ENCODE measurements around the gene VEGFA.

The VEGFA gene

DNA sequence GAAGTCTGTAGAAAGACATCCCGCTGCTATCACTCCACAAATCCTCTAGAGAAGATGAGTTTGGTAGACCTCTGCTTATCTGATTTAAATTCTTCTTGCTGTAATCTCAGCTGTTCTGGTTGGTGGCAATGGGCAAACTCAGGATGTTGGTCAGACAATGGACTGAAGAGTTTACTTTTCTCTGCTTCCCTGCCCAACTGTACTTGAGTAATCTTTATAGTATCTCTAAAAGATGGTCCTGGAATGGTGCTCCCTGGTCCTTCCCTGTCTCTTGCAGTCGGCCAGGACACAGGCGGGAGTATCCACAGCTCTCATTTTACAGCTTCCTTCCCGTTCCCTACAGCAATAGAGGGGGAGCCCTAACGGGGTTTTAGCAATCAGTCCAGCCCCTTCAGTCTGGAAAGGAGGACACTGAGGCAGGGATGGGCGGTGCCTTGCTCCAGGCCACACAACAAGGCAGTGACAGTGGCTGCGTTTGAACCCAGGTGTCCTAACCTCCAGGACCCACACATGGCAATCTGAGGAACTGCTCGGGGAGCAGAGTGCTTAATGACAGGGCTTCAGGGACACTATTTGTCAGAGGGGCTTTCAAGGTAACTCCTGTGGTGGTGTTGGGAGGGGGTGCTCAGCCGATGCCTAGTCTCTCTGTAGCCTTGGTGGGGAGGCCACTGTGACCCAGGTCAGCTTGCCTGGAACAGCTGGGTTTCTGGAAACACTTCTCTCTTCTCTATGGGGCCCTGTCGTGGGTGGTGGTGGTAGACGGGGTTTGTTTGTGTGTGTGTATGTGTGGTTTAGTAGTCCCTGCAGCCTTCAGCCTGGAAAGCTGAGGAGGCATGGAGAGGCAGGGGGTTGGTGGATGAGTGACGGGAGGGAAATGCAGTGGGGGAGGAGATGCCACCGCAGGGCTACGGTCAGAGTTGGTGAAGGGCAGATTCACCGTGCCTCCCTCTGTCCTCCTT is 9.5 kb upstream of the VEGFA start:
- DNase-seq, result no peak

DNA sequence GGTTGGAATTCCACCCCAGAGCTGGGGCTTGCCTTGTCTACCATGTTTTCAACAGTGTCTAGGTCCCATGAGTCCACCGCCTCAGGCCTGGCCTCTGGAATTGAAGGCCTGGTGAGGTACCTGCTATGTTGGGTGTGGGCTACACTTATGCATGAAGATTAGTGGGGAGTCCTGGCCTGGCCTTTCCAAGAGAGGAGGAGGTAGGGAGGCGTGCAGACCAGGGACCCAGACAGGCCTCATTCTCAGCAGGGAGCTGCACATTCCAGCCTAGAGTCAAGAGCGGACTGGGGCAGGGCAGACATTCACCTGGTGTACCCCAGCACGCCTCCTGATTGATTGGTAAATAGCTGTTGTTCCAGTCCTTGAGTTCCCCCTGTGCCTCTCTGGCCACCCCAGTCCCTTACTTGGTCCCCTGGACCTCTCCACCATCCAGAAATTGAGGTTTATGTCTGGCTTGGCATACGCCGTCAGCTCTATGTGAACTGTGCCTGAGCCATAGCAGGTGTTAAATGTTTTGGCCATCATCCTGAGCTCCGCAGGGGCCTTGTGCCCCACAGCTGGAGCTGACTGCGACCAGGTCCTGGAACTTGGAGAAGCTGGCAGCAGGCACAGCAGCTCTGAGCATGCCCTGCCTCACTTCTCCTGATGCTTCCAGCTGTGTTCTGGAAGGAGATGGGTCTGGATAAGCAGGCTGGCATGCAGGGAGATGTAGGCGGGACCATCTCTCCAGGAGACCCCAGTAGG is 8.2 kb upstream of the VEGFA start:
- DNase-seq, result no peak

DNA sequence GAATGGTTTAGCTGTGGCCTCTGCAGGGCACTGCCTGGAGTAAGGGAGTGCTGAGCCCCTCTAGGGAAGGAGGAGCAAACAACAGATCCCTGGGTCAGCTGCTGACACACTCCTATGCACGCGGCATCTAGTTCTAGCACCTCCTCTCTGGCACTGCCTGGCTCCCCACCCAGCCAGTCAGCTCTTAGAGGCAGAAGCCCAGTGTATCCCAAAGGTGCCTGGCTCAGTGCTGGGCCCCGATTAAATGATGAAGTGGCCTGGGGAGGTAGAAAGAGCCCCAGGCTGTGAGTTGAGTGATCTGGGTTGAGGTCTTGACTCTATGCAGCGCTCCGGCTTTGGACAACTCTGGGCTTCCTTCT is 7.6 kb upstream of the VEGFA start:
- no peak for DNase-seq

DNA sequence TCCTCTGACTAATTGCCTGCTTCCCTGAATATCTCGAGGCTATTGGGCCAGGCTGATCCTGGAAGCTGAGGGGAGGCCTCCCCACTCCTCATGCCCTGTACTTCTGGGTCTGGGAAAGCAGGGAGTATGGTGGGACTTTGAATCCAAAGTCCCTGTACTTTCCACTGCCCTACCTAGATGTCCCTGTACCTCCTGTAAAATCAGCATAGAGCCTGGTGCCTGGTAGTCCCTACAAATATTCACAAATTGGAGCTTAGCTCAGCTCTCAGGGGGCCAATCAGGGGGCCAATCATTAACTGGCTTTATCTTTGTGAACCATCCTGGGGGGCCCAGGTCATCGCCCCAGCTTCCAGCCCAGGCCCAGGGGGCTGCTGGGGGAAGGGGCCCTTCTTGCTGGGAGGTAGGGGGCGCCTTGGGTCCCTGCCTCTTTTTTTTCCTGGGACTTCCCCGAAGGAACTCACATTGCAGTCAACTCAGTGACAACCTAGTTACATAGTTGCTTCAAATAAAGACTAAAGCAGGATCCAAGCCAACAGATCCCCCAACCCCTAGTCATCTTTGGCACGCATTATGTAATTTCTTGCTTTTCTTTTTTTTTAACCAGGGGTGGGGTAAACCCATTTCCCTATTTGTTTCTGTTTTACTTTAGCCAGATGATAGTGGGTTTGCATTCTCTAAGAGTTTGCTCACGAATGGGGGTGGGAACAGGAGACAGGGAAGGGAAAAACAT is 6.9 kb upstream of the VEGFA start:
- no peak for DNase-seq

DNA sequence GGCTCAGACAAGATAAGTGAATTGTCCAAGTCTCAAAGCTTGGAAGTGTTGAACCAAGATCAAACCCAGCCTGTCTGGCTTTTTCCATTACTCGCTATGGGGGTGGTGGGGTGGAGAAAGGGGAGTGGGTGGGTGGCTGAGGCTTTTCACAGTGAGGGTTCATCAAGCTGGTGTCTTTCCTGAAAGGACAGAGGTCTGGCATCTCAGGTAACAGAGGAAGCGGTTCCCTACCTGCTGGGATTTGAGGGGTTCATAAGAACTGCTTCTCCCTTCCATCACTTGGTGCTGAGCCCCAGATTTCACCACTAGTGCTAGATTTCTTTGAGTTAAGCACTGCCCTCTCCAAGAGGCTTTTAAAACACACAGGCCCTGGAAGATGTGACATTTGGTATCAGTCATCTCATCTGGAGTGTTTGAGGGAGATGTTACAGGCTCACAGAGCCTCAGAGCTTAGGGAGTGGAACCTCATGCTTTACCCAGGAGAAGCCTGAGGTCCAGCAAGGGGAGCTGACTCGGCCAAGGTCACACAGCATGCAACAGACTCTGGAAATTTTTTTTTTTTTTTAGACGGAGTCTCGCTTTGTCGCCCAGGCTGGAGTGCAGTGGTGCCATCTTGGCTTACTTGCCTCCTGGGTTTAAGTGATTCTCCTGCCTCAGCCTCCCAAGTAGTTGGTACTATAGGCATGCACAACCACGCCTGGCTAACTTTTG is 6.0 kb upstream of the VEGFA start:
- no peak for DNase-seq

DNA sequence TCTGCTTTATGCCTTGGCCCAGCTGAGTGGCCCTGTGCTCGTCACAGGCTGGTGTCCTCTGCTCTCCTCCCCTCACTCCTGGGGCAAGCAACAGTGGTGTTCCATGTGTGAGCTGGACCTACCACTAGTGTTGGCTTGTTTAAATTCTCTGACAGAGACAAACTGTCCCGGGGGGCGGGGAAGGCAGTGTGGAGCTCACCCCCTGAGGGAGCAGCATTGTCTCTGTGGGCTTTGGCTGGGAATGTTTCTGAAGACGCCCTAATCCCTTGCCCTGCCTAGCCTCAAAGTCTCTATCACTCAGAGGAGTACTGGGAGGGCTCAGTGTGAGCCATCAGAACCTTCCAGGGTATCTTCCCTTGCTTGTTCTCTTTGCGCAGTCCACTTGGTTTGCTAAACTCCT is 5.2 kb upstream of the VEGFA start:
- no peak for DNase-seq

DNA sequence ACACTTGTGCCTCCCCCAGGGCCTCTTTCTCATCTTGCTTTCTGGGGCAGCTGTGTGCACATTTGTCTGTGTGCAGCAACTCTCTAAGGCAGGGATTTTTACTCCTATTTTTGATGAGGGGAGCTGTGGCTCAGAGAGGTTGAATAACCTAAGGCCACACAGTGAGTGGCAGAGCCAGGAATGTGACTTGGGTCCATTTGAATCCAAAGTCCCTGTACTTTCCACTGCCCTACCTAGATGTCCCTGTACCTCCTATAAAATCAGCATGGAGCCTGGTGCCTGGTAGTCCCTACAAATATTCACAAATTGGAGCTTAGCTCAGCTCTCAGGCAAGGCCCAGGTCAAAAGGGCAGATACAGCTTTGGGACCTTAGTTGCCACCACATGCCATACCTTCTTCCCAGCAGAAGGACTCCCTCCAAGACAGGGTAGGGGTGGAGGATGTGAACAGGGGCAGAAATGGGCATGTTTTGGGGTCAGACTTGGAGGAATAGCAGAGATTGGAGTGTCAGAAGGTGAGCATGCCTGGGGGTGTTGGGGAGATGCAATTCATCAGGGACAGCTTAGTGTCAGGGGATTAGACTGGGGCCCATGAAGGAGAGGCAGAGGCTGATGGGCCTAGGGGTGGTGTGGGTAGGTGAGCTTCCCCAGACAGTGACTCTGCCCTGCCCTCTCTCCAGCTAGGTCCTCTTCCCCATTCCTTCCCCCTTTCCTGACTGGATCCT is 4.1 kb upstream of the VEGFA start:
- DNase-seq, result no peak

DNA sequence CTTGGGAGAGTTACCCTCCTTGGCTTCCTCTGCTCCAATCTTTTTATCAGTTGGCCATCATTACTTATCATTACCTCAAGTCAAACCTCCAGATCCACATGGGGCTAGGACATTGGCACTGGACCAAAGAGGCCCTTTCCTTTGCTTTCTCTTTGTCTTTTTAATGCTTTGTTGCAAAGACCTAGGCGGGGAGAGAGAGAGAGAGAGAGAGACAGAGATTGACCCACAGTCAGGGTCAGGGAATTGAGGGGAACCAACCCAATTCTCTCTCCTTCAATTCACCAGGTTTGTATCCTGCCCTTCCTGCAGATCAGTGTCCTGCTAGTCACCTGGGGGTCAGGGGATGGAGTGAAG is 3.5 kb upstream of the VEGFA start:
- no peak for DNase-seq

DNA sequence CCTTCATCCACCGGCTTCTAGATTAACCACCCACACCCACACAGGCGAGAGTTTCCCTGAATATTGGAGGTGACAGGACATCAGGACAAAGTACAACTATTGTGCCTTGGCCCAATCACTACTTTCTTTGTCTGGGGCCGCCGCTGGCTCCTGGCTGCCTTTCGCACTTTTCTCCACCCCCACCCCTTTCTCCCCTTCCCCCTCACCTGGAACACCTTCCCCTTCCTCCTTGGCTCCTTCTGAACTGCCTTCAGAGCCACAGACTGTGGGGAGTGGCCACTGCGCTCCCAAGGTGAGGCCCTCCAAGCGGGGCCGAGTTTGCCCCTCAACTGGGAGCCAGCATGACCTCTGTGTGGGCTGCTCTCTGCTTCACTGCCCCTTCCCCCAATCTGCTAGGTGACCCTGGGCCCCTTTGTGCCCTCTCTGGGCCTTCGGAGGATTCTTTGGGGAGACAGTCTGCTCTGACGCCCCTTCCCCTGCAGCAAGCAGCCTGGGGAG is 3.0 kb upstream of the VEGFA start:
- DNase-seq, result no peak

DNA sequence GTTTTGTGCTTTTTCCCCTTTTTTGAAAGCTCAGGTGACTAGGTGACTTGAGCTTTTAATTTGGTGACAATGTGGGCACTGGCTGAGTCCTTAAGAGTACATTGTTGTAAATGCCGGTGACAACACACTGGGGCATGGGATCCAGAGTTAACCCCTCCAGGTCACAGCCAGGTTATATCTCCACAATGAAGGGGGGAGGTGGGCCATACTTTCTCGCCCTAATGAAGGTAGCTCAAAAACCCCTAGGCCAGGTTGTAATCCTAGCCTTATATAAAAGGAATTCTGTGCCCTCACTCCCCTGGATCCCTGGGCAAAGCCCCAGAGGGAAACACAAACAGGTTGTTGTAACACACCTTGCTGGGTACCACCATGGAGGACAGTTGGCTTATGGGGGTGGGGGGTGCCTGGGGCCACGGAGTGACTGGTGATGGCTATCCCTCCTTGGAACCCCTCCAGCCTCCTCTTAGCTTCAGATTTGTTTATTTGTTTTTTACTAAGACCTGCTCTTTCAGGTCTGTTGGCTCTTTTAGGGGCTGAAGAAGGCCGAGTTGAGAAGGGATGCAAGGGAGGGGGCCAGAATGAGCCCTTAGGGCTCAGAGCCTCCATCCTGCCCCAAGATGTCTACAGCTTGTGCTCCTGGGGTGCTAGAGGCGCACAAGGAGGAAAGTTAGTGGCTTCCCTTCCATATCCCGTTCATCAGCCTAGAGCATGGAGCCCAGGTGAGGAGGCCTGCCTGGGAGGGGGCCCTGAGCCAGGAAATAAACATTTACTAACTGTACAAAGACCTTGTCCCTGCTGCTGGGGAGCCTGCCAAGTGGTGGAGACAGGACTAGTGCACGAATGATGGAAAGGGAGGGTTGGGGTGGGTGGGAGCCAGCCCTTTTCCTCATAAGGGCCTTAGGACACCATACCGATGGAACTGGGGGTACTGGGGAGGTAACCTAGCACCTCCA is 2.2 kb upstream of the VEGFA start:
- no peak for DNase-seq

DNA sequence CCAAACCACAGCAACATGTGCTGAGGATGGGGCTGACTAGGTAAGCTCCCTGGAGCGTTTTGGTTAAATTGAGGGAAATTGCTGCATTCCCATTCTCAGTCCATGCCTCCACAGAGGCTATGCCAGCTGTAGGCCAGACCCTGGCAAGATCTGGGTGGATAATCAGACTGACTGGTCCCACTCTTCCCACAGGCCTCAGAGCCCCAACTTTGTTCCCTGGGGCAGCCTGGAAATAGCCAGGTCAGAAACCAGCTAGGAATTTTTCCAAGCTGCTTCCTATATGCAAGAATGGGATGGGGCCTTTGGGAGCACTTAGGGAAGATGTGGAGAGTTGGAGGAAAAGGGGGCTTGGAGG is 1.5 kb upstream of the VEGFA start:
- DNase-seq, result no peak

DNA sequence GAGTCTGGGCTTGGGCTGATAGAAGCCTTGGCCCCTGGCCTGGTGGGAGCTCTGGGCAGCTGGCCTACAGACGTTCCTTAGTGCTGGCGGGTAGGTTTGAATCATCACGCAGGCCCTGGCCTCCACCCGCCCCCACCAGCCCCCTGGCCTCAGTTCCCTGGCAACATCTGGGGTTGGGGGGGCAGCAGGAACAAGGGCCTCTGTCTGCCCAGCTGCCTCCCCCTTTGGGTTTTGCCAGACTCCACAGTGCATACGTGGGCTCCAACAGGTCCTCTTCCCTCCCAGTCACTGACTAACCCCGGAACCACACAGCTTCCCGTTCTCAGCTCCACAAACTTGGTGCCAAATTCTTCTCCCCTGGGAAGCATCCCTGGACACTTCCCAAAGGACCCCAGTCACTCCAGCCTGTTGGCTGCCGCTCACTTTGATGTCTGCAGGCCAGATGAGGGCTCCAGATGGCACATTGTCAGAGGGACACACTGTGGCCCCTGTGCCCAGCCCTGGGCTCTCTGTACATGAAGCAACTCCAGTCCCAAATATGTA is 957 bp upstream of the VEGFA start:
- DNase-seq, result no peak

DNA sequence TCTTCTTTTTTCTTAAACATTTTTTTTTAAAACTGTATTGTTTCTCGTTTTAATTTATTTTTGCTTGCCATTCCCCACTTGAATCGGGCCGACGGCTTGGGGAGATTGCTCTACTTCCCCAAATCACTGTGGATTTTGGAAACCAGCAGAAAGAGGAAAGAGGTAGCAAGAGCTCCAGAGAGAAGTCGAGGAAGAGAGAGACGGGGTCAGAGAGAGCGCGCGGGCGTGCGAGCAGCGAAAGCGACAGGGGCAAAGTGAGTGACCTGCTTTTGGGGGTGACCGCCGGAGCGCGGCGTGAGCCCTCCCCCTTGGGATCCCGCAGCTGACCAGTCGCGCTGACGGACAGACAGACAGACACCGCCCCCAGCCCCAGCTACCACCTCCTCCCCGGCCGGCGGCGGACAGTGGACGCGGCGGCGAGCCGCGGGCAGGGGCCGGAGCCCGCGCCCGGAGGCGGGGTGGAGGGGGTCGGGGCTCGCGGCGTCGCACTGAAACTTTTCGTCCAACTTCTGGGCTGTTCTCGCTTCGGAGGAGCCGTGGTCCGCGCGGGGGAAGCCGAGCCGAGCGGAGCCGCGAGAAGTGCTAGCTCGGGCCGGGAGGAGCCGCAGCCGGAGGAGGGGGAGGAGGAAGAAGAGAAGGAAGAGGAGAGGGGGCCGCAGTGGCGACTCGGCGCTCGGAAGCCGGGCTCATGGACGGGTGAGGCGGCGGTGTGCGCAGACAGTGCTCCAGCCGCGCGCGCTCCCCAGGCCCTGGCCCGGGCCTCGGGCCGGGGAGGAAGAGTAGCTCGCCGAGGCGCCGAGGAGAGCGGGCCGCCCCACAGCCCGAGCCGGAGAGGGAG is 580 bp downstream of the VEGFA start:
- peak in 1 of 2 experiments; percentile 42 for DNase-seq

DNA sequence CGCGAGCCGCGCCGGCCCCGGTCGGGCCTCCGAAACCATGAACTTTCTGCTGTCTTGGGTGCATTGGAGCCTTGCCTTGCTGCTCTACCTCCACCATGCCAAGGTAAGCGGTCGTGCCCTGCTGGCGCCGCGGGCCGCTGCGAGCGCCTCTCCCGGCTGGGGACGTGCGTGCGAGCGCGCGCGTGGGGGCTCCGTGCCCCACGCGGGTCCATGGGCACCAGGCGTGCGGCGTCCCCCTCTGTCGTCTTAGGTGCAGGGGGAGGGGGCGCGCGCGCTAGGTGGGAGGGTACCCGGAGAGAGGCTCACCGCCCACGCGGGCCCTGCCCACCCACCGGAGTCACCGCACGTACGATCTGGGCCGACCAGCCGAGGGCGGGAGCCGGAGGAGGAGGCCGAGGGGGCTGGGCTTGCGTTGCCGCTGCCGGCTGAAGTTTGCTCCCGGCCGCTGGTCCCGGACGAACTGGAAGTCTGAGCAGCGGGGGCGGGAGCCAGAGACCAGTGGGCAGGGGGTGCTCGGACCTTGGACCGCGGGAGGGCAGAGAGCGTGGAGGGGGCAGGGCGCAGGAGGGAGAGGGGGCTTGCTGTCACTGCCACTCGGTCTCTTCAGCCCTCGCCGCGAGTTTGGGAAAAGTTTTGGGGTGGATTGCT is 1.3 kb downstream of the VEGFA start:
- peak; percentile 14 to 23 for DNase-seq

DNA sequence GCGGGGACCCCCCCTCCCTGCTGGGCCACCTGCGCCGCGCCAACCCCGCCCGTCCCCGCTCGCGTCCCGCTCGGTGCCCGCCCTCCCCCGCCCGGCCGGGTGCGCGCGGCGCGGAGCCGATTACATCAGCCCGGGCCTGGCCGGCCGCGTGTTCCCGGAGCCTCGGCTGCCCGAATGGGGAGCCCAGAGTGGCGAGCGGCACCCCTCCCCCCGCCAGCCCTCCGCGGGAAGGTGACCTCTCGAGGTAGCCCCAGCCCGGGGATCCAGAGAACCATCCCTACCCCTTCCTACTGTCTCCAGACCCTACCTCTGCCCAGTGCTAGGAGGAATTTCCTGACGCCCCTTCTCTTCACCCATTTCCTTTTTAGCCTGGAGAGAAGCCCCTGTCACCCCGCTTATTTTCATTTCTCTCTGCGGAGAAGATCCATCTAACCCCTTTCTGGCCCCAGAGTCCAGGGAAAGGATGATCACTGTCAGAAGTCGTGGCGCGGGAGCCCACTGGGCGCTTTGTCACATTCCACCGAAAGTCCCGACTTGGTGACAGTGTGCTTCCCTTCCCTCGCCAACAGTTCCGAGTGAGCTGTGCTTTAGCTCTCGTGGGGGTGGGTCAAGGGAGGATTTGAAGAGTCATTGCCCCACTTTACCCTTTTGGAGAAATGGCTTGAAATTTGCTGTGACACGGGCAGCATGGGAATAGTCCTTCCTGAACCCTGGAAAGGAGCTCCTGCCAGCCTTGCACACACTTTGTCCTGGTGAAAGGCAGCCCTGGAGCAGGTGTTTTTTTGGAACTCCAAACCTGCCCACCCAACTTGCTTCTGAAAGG is 2.1 kb downstream of the VEGFA start:
- DNase-seq, result peak; percentile 14 to 30

DNA sequence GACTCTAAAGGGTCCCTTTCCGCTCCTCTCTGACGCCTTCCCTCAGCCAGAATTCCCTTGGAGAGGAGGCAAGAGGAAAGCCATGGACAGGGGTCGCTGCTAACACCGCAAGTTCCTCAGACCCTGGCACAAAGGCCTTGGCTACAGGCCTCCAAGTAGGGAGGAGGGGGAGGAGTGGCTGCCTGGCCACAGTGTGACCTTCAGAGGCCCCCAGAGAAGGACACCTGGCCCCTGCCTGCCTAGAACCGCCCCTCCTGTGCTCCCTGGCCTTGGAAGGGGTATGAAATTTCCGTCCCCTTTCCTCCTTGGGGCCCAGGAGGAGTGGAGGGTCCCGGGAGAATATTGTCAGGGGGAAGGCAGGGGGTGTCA is 2.7 kb downstream of the VEGFA start:
- DNase-seq, result peak; percentile 15 to 34

DNA sequence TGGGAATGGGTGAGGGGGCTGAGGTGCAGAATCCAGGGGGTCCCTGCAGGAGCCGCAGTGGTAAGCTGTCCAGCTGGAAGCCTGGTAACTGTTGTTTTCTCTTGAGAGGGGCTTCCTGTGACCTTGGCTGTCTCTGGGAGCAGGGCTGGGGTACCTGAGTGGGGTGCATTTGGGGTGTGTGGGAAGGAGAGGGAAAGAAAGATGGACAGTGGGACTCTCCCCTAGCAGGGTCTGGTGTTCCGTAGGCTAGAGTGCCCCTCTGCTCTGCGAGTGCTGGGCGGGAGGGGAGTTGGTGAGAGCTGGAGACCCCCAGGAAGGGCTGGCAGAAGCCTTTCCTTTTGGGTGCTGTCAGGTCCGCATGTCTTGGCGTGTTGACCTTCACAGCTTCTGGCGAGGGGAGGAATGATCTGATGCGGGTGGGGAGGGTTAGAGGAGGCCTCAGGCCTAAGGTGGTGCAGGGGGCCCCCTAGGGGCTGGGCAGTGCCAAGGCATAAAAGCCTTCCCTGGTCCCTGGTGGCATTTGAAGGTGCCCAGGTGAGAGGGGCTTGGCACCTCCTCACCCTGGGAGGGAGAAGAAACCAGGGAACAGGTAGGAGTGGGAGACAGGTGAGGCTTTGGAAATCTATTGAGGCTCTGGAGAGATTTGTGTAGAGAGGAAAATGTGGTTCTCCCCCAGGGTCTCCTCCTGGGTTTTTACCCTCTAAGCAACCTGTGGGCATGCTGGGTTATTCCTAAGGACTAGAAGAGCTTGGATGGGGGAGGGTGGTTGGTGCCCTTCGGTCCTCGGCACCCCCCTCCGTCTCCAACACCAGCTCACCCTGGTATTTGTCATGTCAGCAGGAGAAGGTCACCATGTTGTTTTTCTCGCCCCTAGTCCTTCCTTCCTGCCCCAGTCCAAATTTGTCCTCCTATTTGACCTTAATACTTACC is 3.3 kb downstream of the VEGFA start:
- DNase-seq, result peak; percentile 49 to 58
